ENCODE measurements around the gene ALS2CL. TPM values are rescaled to one million over a fixed set of nuclear protein-coding genes. Genes with fewer than 3 reads are reported as not detected.
A peak's percentile ranks its signal among the peaks of the same experiment; 100 is the strongest.
"Not testable (repeated sequence)": the region's sequence is repeated elsewhere in the genome, so short reads cannot be mapped to it uniquely, and the experiment has no call there.

ALS2CL gene
- total RNA-seq, 1 donor from 2014 or later = 3.9 TPM

- DNase-seq = no peak
These were observed 22.2 kb upstream of the ALS2CL start for GRCh38 chr3:46715507-46716175.

DNA sequence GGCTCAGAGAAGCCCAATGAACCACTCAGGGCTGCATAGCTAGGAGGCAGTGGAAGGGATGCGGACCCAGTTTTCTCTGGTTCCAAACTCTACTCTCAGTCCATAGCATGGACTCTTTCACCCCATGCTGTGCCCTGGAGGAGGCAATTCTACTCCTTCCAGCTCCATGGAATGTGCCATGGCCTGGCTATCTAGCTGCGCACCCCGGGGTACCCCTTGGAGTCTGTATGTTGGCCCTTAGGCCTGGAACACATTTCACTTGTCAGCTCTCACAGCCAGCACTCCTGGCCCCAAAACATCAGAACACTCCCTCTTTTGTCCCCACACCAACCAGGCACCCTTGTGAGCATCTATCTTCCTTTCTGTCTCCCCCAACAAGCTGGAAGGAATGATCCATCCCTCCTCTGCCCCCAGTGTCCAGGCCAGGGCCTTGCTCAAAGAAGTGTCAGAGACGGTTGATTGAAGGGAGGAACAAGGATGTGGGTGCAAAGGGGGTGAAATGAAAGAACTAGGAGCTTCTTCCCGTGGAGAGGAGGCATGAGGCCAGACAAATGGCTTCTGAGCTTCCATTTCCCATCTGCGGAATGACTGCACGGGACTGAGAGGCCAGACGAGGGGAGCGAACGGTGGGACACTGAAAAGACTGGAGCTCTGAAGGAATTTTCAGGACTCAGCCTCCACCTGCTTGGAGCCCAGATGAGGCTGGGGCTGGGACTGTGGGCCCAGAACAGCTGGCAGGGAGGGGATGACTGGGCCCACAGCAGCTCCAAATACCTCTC lies 21.4 kb upstream of the ALS2CL start:
- no peak for DNase-seq

- DNase-seq = no peak
These were observed 20.5 kb upstream of the ALS2CL start for GRCh38 chr3:46713898-46714552.

DNA sequence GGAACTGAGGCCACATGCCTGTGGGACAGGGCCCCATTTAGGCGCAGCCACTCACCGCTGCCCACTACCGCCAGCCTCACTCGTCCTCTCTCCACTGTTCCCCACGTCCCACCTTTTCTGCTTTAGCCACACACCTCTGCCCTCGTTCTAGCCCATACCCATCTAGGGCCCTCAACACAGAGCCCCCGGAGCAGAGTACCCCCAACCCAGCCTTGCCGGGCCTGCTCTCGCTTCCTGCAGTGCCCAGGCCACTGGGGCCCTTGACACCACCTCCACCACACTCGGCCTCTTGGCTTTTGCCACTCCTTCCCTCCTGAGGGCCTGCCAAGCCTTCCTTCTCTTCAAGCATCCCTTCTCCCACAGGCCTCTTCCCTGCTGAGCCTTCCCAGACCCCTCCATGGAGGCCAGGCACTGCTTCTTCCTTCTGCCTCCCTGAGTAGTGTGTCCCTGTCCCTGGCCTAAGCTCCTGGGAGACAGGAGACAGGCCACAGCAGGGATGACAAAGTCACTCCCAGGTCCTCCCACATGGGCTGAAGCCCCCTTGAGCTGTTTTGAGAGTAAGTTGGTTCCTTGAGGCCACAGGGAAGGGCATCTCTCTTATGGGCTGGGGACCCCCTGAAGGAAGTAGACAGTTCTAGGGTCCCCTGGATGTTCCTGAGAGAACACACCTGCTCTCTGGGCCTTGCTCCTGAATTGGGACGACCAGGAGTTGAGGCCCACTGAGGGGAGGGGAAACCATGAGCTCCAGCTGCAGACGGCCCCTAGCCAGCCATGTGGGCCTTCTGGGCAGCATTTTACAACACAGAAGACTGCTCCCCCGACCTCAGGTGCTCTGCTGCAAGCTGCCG lies 19.8 kb upstream of the ALS2CL start:
- no peak for DNase-seq

- DNase-seq = no peak
These were observed 18.9 kb upstream of the ALS2CL start for GRCh38 chr3:46712191-46713049.

DNA sequence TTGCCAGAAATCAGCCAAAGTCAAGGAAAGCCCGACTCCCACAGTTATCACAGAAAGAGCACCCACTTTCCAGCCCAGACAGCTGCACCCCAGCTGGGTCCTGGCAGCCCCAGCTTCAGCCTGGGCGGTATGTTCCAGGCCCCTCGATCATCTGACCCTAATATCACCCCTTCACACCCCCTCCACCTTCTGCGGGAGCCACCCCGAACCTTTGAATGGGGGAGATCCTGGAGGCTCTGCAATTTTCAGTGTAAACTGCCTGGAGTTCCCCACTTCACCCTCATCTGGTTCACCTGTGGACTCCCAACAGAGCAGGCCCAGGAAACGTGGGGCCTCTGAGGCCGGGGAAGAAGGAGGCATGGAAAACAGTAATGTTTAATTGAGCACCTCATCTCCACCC lies 18.3 kb upstream of the ALS2CL start:
- DNase-seq = no peak

DNA sequence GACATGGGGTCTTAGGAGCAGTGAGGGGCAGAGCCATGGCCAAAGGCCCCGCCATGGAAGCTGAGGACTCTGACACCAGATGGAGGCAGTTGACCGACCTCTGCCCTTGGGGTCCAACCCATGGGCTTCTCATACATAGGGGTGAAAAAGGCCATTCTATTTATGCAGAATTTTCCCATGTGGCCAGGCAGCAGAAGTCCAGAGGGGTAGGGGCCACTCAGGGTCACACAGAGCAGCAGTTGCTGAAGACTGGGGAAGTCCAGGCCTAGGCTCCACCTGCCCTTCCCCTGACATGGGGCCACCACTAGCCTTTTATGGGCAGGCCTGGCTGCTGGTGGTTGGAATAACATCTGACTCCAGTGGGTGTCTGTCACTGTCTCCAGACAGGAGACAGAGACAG lies 17.8 kb upstream of the ALS2CL start:
- no peak for DNase-seq

DNA sequence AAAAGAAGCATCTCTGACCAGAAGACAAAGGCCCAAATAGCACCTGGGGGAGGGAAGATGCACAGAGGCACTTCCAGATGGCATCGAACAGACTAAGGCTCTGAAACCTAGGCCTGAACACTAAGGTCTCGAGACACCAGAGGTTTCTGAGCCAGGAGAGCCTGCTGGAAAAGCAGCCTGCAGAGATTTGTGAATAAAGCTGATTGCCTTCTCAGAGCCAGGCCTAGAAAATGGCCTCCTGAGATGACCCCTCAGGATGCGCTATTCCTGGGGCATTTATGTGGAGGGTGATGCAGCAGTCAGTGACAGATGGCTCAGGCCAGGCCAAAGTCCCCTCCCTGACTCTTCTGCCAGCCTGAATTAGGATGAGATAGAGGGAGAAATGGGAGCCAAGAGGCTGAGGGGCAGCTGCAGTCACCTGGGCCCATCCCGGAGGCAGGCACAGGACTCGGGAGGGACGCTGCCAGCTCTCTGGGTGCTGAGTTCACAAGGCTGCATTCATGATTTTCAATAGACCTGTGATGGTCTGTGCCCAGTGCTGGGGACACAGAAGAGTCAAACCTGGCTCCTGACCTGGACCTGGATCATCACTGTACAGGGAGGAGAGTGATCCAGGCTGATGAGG lies 17.3 kb upstream of the ALS2CL start:
- DNase-seq = no peak

DNA sequence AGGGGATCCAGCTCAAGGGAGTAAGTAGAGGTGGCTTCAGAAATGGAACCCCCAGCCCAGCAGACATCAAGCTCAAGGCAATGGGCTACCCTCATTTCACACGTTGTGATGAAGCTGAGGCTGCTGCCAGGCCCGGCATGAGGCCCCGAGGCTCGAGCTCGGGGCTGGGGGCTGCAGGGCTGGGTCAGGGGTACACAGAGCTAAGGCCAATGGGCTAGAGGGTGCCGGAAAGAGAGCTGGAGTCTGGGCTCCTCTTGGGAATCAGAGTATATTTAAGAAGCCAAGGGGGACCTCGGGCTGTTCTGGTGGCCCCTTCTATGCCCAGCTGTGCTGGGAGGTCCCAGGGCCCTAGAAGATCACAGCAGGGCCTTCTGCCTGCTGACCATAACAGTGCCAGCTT lies 16.8 kb upstream of the ALS2CL start:
- DNase-seq = no peak

DNA sequence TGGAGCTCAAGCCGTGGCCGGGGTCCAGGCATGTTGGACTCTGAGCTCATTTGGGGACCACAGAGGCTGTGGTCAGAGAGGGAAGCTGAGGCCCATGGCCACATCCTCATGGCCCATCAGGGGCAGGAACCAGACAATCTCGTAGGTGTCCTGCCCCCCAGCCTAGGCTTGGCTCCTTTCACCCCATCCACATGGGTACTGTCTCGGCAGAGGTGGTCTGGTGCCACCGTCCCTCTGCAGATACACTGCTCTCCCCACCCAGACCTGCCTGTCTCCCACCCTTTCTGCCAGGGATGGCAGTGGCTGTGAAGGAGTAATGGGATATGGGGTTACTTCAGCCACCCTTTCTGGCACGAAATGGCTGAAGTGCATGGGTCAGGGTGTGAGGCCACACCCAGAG lies 16.2 kb upstream of the ALS2CL start:
- DNase-seq = no peak

GRCh38 chr3:46709157-46709654 lies 15.7 kb upstream of the ALS2CL start:
- no peak for DNase-seq

GRCh38 chr3:46708401-46709156 lies 15.1 kb upstream of the ALS2CL start:
- no peak for DNase-seq

DNA sequence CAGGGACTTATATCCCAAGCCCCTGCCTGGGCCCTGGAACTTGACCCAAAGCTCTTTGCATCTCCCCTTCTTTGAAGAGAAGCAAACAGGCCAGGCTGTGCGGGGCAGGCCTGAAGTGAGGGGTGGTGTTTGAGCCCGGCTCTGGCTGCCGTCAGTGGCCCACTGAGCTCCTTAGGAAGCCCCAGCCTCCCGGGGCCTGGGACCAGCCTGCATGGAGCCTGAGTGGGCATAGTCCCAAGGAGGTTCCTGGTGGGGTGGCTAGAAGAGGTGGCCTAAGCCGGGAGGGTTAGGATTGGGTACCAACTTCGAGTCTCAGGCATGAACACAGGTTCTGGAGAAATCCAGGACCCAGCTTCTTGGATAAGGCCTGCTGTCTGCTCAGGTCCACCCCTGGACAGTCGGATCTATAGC lies 14.1 kb upstream of the ALS2CL start:
- no peak for DNase-seq

DNA sequence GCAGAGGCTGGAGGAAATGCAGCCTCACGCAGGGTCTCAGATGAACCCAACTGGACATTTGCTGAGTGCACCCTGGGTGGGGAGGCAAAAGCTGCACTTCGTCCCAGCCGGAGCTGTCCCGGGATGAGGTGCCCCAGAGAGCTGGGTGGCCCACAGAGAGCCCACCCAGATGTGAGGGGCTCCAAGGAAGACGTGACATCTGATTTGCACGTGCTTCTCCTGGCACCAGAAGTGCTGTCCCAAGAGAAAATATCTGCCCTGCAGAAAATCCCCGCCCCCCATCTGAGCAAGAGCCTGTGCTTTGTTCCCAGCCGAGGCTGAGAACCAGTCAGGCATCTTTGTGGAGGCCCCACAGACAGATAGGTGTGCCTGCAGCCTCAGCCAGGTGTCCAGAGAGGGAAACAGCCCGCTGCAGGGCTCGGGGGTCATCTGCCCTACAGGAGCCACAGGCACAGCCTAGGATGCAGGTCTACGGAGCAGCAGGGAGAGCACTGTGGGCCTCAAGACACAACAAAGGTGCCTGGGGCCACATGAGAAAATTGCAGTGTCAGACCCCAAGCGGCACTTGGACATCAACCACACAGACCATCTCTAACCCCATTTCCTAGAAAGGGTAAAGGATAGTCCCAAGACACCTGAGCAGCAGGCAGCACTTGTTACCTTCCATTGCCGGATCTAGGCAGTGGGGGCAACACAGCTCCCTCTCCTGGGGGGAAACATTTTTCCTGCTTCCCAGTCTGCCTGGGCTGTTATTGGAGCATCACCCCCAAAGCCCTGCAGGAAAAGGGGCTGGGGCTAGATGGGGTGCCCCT lies 13.5 kb upstream of the ALS2CL start:
- no peak for DNase-seq

GRCh38 chr3:46705751-46706552 lies 12.5 kb upstream of the ALS2CL start:
- DNase-seq = no peak

DNA sequence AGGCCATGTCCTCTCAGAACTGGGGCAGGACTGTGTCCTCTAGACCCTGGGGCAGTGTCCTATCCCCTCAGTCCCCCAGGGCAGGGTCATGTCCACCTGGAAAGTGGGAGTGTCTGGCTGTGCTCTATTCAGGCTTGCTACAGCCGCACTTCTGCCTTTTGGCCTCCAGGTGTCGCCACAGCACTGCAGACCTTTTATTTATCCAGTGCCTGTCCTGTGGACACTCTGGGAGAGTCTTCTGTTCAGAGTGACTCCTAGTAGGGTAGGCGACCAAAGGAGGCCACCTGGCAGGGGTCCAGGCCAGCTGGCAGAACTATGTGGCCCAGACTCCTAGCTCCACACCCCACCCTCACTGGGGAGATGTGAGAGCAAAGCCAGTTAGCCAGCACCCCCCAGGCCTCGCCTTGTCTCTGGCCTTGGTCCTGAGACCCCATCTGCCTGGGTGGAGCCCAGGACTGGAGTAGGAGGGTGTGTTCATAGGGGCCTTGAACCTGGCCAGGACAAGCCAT lies 11.6 kb upstream of the ALS2CL start:
- DNase-seq = peak; percentile 57

- not testable (repeated sequence) for DNase-seq
These were observed 10.9 kb upstream of the ALS2CL start for GRCh38 chr3:46704346-46704745.

GRCh38 chr3:46703013-46703520 lies 9.6 kb upstream of the ALS2CL start:
- DNase-seq = no peak
